Smooth muscle cell (in vitro differentiated cells): ENCODE data around the gene ALKBH5. TPM values are rescaled to one million over a fixed set of nuclear protein-coding genes. Genes with fewer than 3 reads are reported as not detected.

Experiments used
- DNase-seq: peaks from one replicate; lab custom pipeline; 2025; ENCODE audit not compliant: unreplicated experiment; lab: John Stamatoyannopoulos, UW
- H2AFZ ChIP-seq: fragments of 200-600 bp; sonication (generic); 2 replicates; pipeline ENCODE4 v1.6.0; 2016; ENCODE audit warnings: antibody characterized with exemption, low read depth, mild to moderate bottlenecking
- H3F3A ChIP-seq: fragments of 200-600 bp; sonication (generic); 2 replicates; pipeline ENCODE4 v1.6.0; 2017; ENCODE audit warnings: antibody characterized with exemption, low read depth
- H3K27ac ChIP-seq: fragments of 200-600 bp; sonication (generic); 2 replicates; pipeline ENCODE4 v1.5.1; 2016; ENCODE audit warnings: low read depth, mild to moderate bottlenecking
- H3K27me3 ChIP-seq: fragments of 200-600 bp; sonication (generic); 2 replicates; pipeline ENCODE4 v1.6.1; 2016; ENCODE audit warnings: low read depth, mild to moderate bottlenecking
- H3K36me3 ChIP-seq: fragments of 200-600 bp; sonication (generic); 2 replicates; pipeline ENCODE4 v1.5.1; 2016; ENCODE audit warnings: low read depth
- H3K4me1 ChIP-seq: fragments of 200-600 bp; sonication (generic); 2 replicates; pipeline ENCODE4 v1.5.1; 2016; ENCODE audit warnings: low read depth
- H3K4me2 ChIP-seq: fragments of 200-600 bp; sonication (generic); 2 replicates; pipeline ENCODE4 v1.6.0; 2016; ENCODE audit warnings: mild to moderate bottlenecking
- H3K4me3 ChIP-seq: fragments of 200-600 bp; sonication (generic); 2 replicates; pipeline ENCODE4 v1.5.1; 2016; ENCODE audit warnings: mild to moderate bottlenecking
- H3K79me2 ChIP-seq: fragments of 200-600 bp; sonication (generic); 2 replicates; pipeline ENCODE4 v1.6.0; 2016; ENCODE audit warnings: low read depth, mild to moderate bottlenecking
- H3K9ac ChIP-seq: fragments of 200-600 bp; sonication (generic); 2 replicates; pipeline ENCODE4 v1.6.0; 2016; ENCODE audit warnings: low read depth
- H3K9me3 ChIP-seq: fragments of 200-600 bp; sonication (generic); replicated peaks from 2 replicates; pipeline ENCODE4 v1.5.1; 2016; ENCODE audit warnings: low read depth
- H4K20me1 ChIP-seq: fragments of 200-600 bp; sonication (generic); 2 replicates; pipeline ENCODE4 v1.6.0; 2016; ENCODE audit warnings: low read depth
- WGBS: methylation state at CpG from one replicate; pipeline ENCODE4 v1.1.7; 2016; ENCODE audit warnings: low lambda C conversion rate; 5-methylcytosine and 5-hydroxymethylcytosine counted together
- polyA plus RNA-seq: library from polyadenylated mRNA; unstranded; fragments of >200 nt; fragmentation: Nextera tagmentation; extraction: Ambion mirVana; gene quantifications from 2 replicates; pipeline ENCODE4 v1.2.1, GENCODE V29; 2016
- total RNA-seq: library from RNA; depleted of rRNA; stranded (reverse); fragments of >200 nt; gene quantifications from 2 replicates; pipeline ENCODE4 v1.2.3, GENCODE V29; 2014
- TF ChIP-seq, protein P1 (sequence below): fragments of 200-600 bp; sonication (generic); IDR thresholded peaks from 2 replicates; pipeline ENCODE4 v1.5.1; 2017; ENCODE audit warnings: borderline replicate concordance, mild to moderate bottlenecking, antibody characterized with exemption; ENCODE audit not compliant: insufficient read depth, poor library complexity, severe bottlenecking

ALKBH5 gene
- total and polyA plus RNA-seq, 2 experiments from 2014 or later: 93.1 to 119 TPM

GRCh38 chr17:18250708-18251107 is 67.1 kb downstream of the ALKBH5 start:
- Histone ChIP-seq H3K4me1 (no peaks in the 10 kb centered on the region), H3K4me2 (no peak overlapping the region), H3K27me3 (no peaks in the 10 kb centered on the region), H3K9me3 (no peaks in the 10 kb centered on the region), H3K79me2 (no peaks in the 10 kb centered on the region), H4K20me1 (peaks cover 67% of the 10 kb centered on the region), H2AFZ (no peak overlapping the region), H3K9ac (no peak overlapping the region), H3F3A (peaks cover 11% of the 10 kb centered on the region), H3K27ac (no peak overlapping the region), H3K4me3 (no peak overlapping the region), H3K36me3 (no peaks in the 10 kb centered on the region)
- TF ChIP-seq, protein P1, sequence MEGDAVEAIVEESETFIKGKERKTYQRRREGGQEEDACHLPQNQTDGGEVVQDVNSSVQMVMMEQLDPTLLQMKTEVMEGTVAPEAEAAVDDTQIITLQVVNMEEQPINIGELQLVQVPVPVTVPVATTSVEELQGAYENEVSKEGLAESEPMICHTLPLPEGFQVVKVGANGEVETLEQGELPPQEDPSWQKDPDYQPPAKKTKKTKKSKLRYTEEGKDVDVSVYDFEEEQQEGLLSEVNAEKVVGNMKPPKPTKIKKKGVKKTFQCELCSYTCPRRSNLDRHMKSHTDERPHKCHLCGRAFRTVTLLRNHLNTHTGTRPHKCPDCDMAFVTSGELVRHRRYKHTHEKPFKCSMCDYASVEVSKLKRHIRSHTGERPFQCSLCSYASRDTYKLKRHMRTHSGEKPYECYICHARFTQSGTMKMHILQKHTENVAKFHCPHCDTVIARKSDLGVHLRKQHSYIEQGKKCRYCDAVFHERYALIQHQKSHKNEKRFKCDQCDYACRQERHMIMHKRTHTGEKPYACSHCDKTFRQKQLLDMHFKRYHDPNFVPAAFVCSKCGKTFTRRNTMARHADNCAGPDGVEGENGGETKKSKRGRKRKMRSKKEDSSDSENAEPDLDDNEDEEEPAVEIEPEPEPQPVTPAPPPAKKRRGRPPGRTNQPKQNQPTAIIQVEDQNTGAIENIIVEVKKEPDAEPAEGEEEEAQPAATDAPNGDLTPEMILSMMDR: no peak
- WGBS: 96% methylated on average over 14 of the region's 14 CpGs
- DNase-seq: no peak

DNA sequence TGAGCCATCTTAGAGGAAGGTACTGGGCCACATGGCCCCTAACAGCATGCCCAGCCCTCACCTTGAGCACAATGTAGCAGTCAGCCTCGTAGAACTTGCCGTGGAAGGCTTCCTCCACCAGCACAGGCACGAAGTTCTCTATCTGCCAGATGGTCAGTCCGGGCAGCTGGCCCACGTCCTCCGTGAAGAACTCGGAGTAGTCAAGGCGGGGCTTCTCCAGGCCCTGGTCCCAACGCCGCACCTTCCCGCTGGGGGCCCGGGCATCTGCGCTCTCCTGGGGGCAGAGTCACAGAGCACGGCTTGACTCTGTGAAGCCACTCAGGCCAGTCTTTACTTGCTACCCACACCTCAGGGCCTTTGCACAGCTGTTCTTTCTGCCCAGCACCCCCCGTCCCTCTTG is 67.6 kb downstream of the ALKBH5 start:
- H3F3A ChIP-seq: peaks cover 11% of the 10 kb centered on the region
- H3K4me3 ChIP-seq: no peak overlapping the region
- H2AFZ ChIP-seq: no peak overlapping the region
- no peak overlapping the region for H3K4me2 ChIP-seq
- no peak for DNase-seq
- H3K27ac ChIP-seq: no peak overlapping the region
- 96% methylated on average over 11 of the region's 15 CpGs for WGBS
- H3K9me3 ChIP-seq: no peaks in the 10 kb centered on the region
- H3K4me1 ChIP-seq: no peaks in the 10 kb centered on the region
- no peaks in the 10 kb centered on the region for H3K27me3 ChIP-seq
- H4K20me1 ChIP-seq: peaks cover 67% of the 10 kb centered on the region
- H3K36me3 ChIP-seq: no peaks in the 10 kb centered on the region
- H3K9ac ChIP-seq: no peak overlapping the region
- peaks cover 4% of the 10 kb centered on the region for H3K79me2 ChIP-seq
- TF ChIP-seq, protein P1: no peak

- H3K4me1 ChIP-seq: peaks cover 4% of the 10 kb centered on the region
- no peaks in the 10 kb centered on the region for H3K27me3 ChIP-seq
- H3K4me3 ChIP-seq: no peak overlapping the region
- H3K9ac ChIP-seq: no peak overlapping the region
- TF ChIP-seq, protein P1: no peak
- 97% methylated on average over 5 of the region's 5 CpGs for WGBS
- no peak for DNase-seq
- H4K20me1 ChIP-seq: peaks cover 69% of the 10 kb centered on the region
- H2AFZ ChIP-seq: no peak overlapping the region
- peaks cover 14% of the 10 kb centered on the region for H3K79me2 ChIP-seq
- H3K4me2 ChIP-seq: no peak overlapping the region
- no peaks in the 10 kb centered on the region for H3K9me3 ChIP-seq
- no peaks in the 10 kb centered on the region for H3K36me3 ChIP-seq
- H3K27ac ChIP-seq: no peak overlapping the region
- peaks cover 11% of the 10 kb centered on the region for H3F3A ChIP-seq
Measured at GRCh38 chr17:18252160-18252559, 68.5 kb downstream of the ALKBH5 start.

DNA sequence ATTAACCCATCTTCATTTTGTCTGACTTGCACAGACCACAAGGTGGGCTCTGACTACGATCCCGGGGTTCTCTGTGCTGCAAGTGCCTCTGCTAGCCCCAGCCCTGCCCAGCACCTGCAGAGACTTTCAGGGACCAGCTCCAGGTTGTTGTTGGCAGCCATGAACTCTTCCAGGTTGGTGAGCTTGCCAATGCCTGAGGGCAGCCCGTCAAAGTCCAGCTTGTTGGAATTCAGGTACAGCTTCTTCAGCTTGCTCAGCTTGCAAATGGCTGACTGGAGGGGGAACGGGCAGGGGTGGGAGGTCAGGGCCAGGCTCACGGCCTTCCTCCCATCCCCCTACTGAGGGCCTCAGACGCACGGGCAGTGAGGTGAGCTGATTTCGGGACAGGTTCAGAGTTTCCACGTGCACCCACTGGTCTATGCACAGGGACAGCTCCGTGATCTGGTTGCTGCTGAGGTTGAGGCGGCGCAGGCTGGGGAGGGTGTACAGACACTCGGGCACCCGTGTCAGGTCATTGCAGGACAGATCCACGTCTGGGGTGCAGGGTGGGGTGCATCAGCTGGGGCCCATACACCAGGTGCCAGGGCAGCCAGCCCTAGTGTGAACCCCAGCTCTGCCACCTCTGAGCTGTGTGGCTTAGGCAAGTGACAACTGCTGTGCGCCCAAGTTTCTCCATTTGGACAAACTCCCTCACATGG is 69.7 kb downstream of the ALKBH5 start:
- DNase-seq: no peak

More for the DNA sequence above, 69.7 kb downstream of the ALKBH5 start:
- no peaks in the 10 kb centered on the region for H3K9me3 ChIP-seq
- TF ChIP-seq, protein P1: no peak
- no peaks in the 10 kb centered on the region for H3K27me3 ChIP-seq
- no peak overlapping the region for H3K9ac ChIP-seq
- H3K4me2 ChIP-seq: no peak overlapping the region
- no peak overlapping the region for H3K27ac ChIP-seq
- peaks cover 7% of the 10 kb centered on the region for H3K4me1 ChIP-seq
- peaks cover 21% of the 10 kb centered on the region for H3K79me2 ChIP-seq
- H3K4me3 ChIP-seq: no peak overlapping the region
- no peak overlapping the region for H2AFZ ChIP-seq
- WGBS: 97% methylated on average over 16 of the region's 16 CpGs
- H3F3A ChIP-seq: peaks cover 17% of the 10 kb centered on the region
- peaks cover 65% of the 10 kb centered on the region for H4K20me1 ChIP-seq
- no peaks in the 10 kb centered on the region for H3K36me3 ChIP-seq
